GM23338 (cell line): ENCODE data around the gene APPBP2. TPM values are rescaled to one million over a fixed set of nuclear protein-coding genes. Genes with fewer than 3 reads are reported as not detected.

Experiments
- ATAC-seq: fragments of 200-7000 bp; cut with Tn5 transposase; 3 replicates; pipeline ENCODE4 v1.9.1; 2020
- DNase-seq: peaks from one replicate; pipeline ENCODE4 v3.0.0-alpha.2; 2015; ENCODE audit warnings: low spot score
- H2AFZ ChIP-seq: fragments of 200-600 bp; sonication (generic); 2 replicates; pipeline ENCODE4 v1.8.0; 2016; ENCODE audit warnings: antibody characterized with exemption, mild to moderate bottlenecking, moderate library complexity
- H3F3A ChIP-seq: fragments of 200-600 bp; sonication (generic); replicated peaks from 2 replicates; pipeline ENCODE4 v1.8.0; 2017; ENCODE audit warnings: antibody characterized with exemption, mixed run types, low read depth
- H3K27ac ChIP-seq: fragments of 200-600 bp; sonication (generic); 2 replicates; pipeline ENCODE4 v1.6.1; 2016; ENCODE audit warnings: low read depth
- H3K27me3 ChIP-seq: fragments of 200-600 bp; sonication (generic); 2 replicates; pipeline ENCODE4 v1.8.0; 2016; ENCODE audit warnings: mild to moderate bottlenecking, mixed run types, moderate library complexity; ENCODE audit not compliant: insufficient read depth
- H3K36me3 ChIP-seq: fragments of 200-600 bp; sonication (generic); 2 replicates; pipeline ENCODE4 v1.8.0; 2016; ENCODE audit warnings: mild to moderate bottlenecking; ENCODE audit not compliant: insufficient read depth
- H3K4me1 ChIP-seq: fragments of 200-600 bp; sonication (generic); 2 replicates; pipeline ENCODE4 v1.8.0; 2016; ENCODE audit warnings: mild to moderate bottlenecking, moderate library complexity; ENCODE audit not compliant: insufficient read depth
- H3K4me2 ChIP-seq: fragments of 200-600 bp; sonication (generic); 2 replicates; pipeline ENCODE4 v1.7.1; 2017; ENCODE audit warnings: mixed run types
- H3K4me3 ChIP-seq: fragments of 200-600 bp; sonication (generic); 2 replicates; pipeline ENCODE4 v1.6.1; 2016; ENCODE audit warnings: mixed run types
- H3K79me2 ChIP-seq: fragments of 200-600 bp; sonication (generic); replicated peaks from 2 replicates; pipeline ENCODE4 v1.8.0; 2017; ENCODE audit warnings: mild to moderate bottlenecking; ENCODE audit not compliant: insufficient read depth
- H3K9me2 ChIP-seq: fragments of 200-600 bp; sonication (generic); 2 replicates; pipeline ENCODE4 v1.8.0; 2017; ENCODE audit not compliant: insufficient read depth
- H4K20me1 ChIP-seq: fragments of 200-600 bp; sonication (generic); replicated peaks from 2 replicates; pipeline ENCODE4 v1.8.0; 2017; ENCODE audit warnings: mild to moderate bottlenecking; ENCODE audit not compliant: insufficient read depth
- H3K27ac Mint-ChIP-seq: 2 replicates; pipeline ENCODE4 v1.8.0; 2020; ENCODE audit warnings: inconsistent platforms, mild to moderate bottlenecking, moderate library complexity, mixed read lengths
- H3K27me3 Mint-ChIP-seq: 3 replicates; pipeline ENCODE4 v1.8.0; 2022; ENCODE audit warnings: low read depth, mild to moderate bottlenecking, moderate library complexity, mixed read lengths, inconsistent platforms; ENCODE audit not compliant: insufficient read depth, poor library complexity
- H3K36me3 Mint-ChIP-seq: 3 replicates; pipeline ENCODE4 v1.8.0; 2021; ENCODE audit warnings: low read depth, mild to moderate bottlenecking, inconsistent platforms, moderate library complexity, mixed read lengths
- H3K4me1 Mint-ChIP-seq: 3 replicates; pipeline ENCODE4 v1.8.0; 2020; ENCODE audit warnings: mild to moderate bottlenecking, inconsistent platforms, mixed read lengths
- H3K4me3 Mint-ChIP-seq: 3 replicates; pipeline ENCODE4 v1.8.0; 2021; ENCODE audit warnings: moderate library complexity, mild to moderate bottlenecking, inconsistent platforms, mixed read lengths
- H3K9me3 Mint-ChIP-seq: 3 replicates; pipeline ENCODE4 v1.8.0; 2020; ENCODE audit warnings: moderate library complexity, mild to moderate bottlenecking, inconsistent platforms, mixed read lengths
- CREB1 ChIP-seq: fragments of 250-450 bp; sonication (Bioruptor Pico); IDR thresholded peaks from 2 replicates; pipeline ENCODE4 v1.5.0; 2020; ENCODE audit warnings: low read depth, mild to moderate bottlenecking, moderate library complexity
- CTCF ChIP-seq, 2 experiments: fragments of 200-600 bp in 1 of 2; sonication (generic) in 1 of 2; conservative IDR thresholded peaks; 2 replicates each; pipeline versions ENCODE4 v1.5.1 to v1.6.1; 2016 to 2017; ENCODE audit warnings: antibody characterized with exemption in 2 of 2, low read depth in 2 of 2, mild to moderate bottlenecking in 2 of 2, moderate library complexity in 1 of 2
- ETS1 ChIP-seq: IDR thresholded peaks from 2 replicates; pipeline ENCODE4 v1.6.1; 2016; ENCODE audit warnings: antibody characterized with exemption
- EZH2 ChIP-seq: fragments of 200-600 bp; sonication (generic); IDR thresholded peaks from one replicate; pipeline ENCODE4 v1.8.0; 2017; ENCODE audit warnings: antibody characterized with exemption, mild to moderate bottlenecking, low read depth; ENCODE audit not compliant: unreplicated experiment
- EZH2phosphoT487 ChIP-seq: fragments of 200-600 bp; sonication (generic); IDR thresholded peaks from one replicate; pipeline ENCODE4 v1.8.1; 2018; ENCODE audit warnings: antibody characterized with exemption; ENCODE audit not compliant: unreplicated experiment
- JUNB ChIP-seq: IDR thresholded peaks from one replicate; pipeline ENCODE4 v1.6.1; 2016; ENCODE audit warnings: antibody characterized with exemption; ENCODE audit not compliant: unreplicated experiment
- NANOG ChIP-seq: IDR thresholded peaks from 2 replicates; pipeline ENCODE4 v1.6.1; 2016; ENCODE audit warnings: antibody characterized with exemption, borderline replicate concordance
- POLR2AphosphoS5 ChIP-seq: IDR thresholded peaks from 2 replicates; pipeline ENCODE4 v1.6.1; 2016; ENCODE audit warnings: antibody characterized with exemption, low read depth
- REST ChIP-seq: IDR thresholded peaks from one replicate; pipeline ENCODE4 v1.6.1; 2018; ENCODE audit warnings: antibody characterized with exemption; ENCODE audit not compliant: unreplicated experiment
- STAT1 ChIP-seq: IDR thresholded peaks from one replicate; pipeline ENCODE4 v1.6.1; 2016; ENCODE audit warnings: antibody characterized with exemption; ENCODE audit not compliant: unreplicated experiment
- ZNF114 ChIP-seq: fragments of 250-450 bp; sonication (Bioruptor Pico); IDR thresholded peaks from 2 replicates; pipeline ENCODE4 v1.5.0; 2020; ENCODE audit warnings: mild to moderate bottlenecking, moderate library complexity
- ZNF331 ChIP-seq: fragments of 250-450 bp; sonication (Bioruptor Pico); IDR thresholded peaks from 2 replicates; pipeline ENCODE4 v1.5.0; 2020; ENCODE audit warnings: low read depth, mild to moderate bottlenecking, moderate library complexity
- ZNF462 ChIP-seq: fragments of 250-450 bp; sonication (Bioruptor Pico); IDR thresholded peaks from 2 replicates; pipeline ENCODE4 v1.5.0; 2020; ENCODE audit warnings: mild to moderate bottlenecking, moderate library complexity
- polyA plus RNA-seq: library from polyadenylated mRNA; unstranded; fragments of >200 nt; fragmentation: Nextera tagmentation; extraction: Ambion mirVana; gene quantifications from 2 replicates; pipeline ENCODE4 v1.2.1, GENCODE V29; 2016
- total RNA-seq: library from RNA; depleted of rRNA; stranded (reverse); fragments of >200 nt; shearing (Covaris generic); gene quantifications from 2 replicates; pipeline ENCODE4 v1.2.3, GENCODE V29; 2014

Gene APPBP2
- total and polyA plus RNA-seq, 2 experiments from 2014 or later, result 9.3 to 15.0 TPM

- Histone ChIP-seq H3K9me2 (no peaks in the 10 kb centered on the region), H2AFZ (no peak overlapping the region), H3F3A (no peaks in the 10 kb centered on the region), H3K4me2 (no peak overlapping the region), H3K4me3 (no peak overlapping the region), H3K4me1 (no peaks in the 10 kb centered on the region), H3K27me3 (no peaks in the 10 kb centered on the region), H3K36me3 (no peaks in the 10 kb centered on the region), H3K27ac (peak overlapping the region; percentile 29; the same call in 1 of the 2 replicates), H4K20me1 (peaks cover 20% of the 10 kb centered on the region), H3K79me2 (peaks cover 100% of the 10 kb centered on the region)
- H3K27ac Mint-ChIP-seq, result no peak overlapping the region
- H3K36me3 Mint-ChIP-seq, result peaks cover 12% of the 10 kb centered on the region
- H3K4me1 Mint-ChIP-seq, result peaks cover 3% of the 10 kb centered on the region; the same call in 1 of the 3 replicates
- H3K9me3 Mint-ChIP-seq, result no peaks in the 10 kb centered on the region
- H3K27me3 Mint-ChIP-seq, result peaks cover 2% of the 10 kb centered on the region
- no peak for ATAC-seq
- no peak for TF ChIP-seq JUNB
- TF ChIP-seq ZNF331 (CRISPR knock-in tag), result no peak
- no peak for TF ChIP-seq CTCF (conservative IDR thresholded peaks at IDR 0.05; ENCODE audit: low read depth in 2 of 2)
- TF ChIP-seq ZNF114 (CRISPR knock-in tag), result no peak
- TF ChIP-seq STAT1, result no peak
- TF ChIP-seq REST, result no peak
- no peak for TF ChIP-seq ZNF462 (CRISPR knock-in tag)
- TF ChIP-seq NANOG, result no peak
- TF ChIP-seq ETS1, result no peak
- no peak for TF ChIP-seq CREB1
- no peak for TF ChIP-seq EZH2
- TF ChIP-seq POLR2AphosphoS5, result no peak
- TF ChIP-seq EZH2phosphoT487, result no peak
- no peak overlapping the region for H3K4me3 Mint-ChIP-seq
- DNase-seq, result no peak
These were observed 17.6 kb downstream of the APPBP2 start for GRCh38 chr17:60508384-60508980.
